Ovary (tissue), 9 donors: Measurements from ENCODE around the gene UGT1A6. TPM values are rescaled to one million over a fixed set of nuclear protein-coding genes. Genes with fewer than 3 reads are reported as not detected.
"Not testable (repeated sequence)": the region's sequence is repeated elsewhere in the genome, so short reads cannot be mapped to it uniquely, and the experiment has no call there.

ENCODE experiments used
- DNase-seq, 5 donors: peaks; one replicate each; pipeline ENCODE4 v3.0.0-alpha.2; 2019 to 2020
- H3K27ac ChIP-seq, 2 donors: fragments of 200-600 bp; one replicate each; pipeline versions ENCODE4 v1.5.1 to v1.8.0; 2019 to 2022
- H3K27me3 ChIP-seq: fragments of 200-600 bp; one replicate; pipeline ENCODE4 v1.8.0; 2022
- H3K36me3 ChIP-seq: fragments of 200-600 bp; sonication (generic); one replicate; pipeline ENCODE4 v1.5.1; 2019
- H3K4me1 ChIP-seq: one replicate; pipeline ENCODE4 v1.8.1; 2013; ENCODE audit warnings: mild to moderate bottlenecking, moderate library complexity; ENCODE audit not compliant: insufficient read depth
- H3K4me3 ChIP-seq: fragments of 200-600 bp; sonication (generic); one replicate; pipeline ENCODE4 v1.5.1; 2017
- H3K9me3 ChIP-seq, 2 donors: fragments of 200-600 bp in 1 of 2; sonication (generic) in 1 of 2; one replicate each; pipeline versions ENCODE4 v1.5.1 to v1.8.1; 2013 to 2019; ENCODE audit warnings: mild to moderate bottlenecking in 1 of 2, moderate library complexity in 1 of 2
- CTCF ChIP-seq, 3 donors: fragments of 450-650 bp in 2 of 3; fragments of 200-600 bp in 1 of 3; IDR thresholded peaks; one replicate each; pipeline versions ENCODE4 v1.5.1 to v1.8.0; 2016 to 2022; ENCODE audit warnings: antibody characterized with exemption in 3 of 3, mild to moderate bottlenecking in 1 of 3
- EP300 ChIP-seq: sonication (generic); formaldehyde crosslinking; IDR thresholded peaks from one replicate; pipeline ENCODE4 v1.6.1; 2017; ENCODE audit warnings: antibody characterized with exemption
- POLR2A ChIP-seq: fragments of 450-650 bp; IDR thresholded peaks from one replicate; pipeline ENCODE4 v1.6.1; 2017; ENCODE audit warnings: antibody characterized with exemption, mild to moderate bottlenecking, moderate library complexity
- WGBS, 3 donors: extraction: QIAGEN DNeasy Blood & Tissue Kit in 1 of 3; methylation state at CpG; one replicate each; pipeline versions ENCODE4 v1.1.5 to v1.1.7; 2013 to 2017; 5-methylcytosine and 5-hydroxymethylcytosine counted together
- intact Hi-C, 4 donors: fragments of 100-400 bp; cut with DNase I; formaldehyde crosslinking; loops; one replicate each; pipeline versions ENCODE4 v1.11.0 to v1.15.1; 2022 to 2023
- polyA plus RNA-seq, 2 donors: library from polyadenylated mRNA; stranded (reverse); fragments of 200-250 nt in 1 of 2; fragments of 350-450 nt in 1 of 2; fragmentation: Illumina TruSeq in 1 of 2; extraction: RNeasy Lipid Tissue Mini Kit (QIAGEN cat#74804) in 1 of 2; gene quantifications; one replicate each; pipeline ENCODE4 v1.2.3, GENCODE V29; 2013 to 2014
- total RNA-seq, 7 donors: library from RNA; depleted of rRNA in 2 of 7; stranded (reverse); fragments of >200 nt in 2 of 7; fragmentation: NEBNext Ultra II Directional in 3 of 7; extraction: Animal tissue kit (Norgen Biotek cat#: 25700) in 3 of 7; gene quantifications; one replicate each; pipeline versions ENCODE4 v1.1.0 to v1.2.4, GENCODE V29; 2016 to 2023
- donor health status: DM: no; HTN: no; CAD: no; lungs with moderate emphysema.
- donor health status: DM: no; HTN: no; CAD: no.
- donor health status: Bipolar disorder and iron deficiency.
- donor health status: DM: yes; HTN: yes; CAD: no.
- donor health status: DM: no; HTN: no; CAD: no.
- donor health status: DM: yes; HTN: yes; CAD: no.

Gene UGT1A6
- total and polyA plus RNA-seq, 9 donors: not detected

- 72 to 80% (median 73%) methylated on average over 7 of the region's 7 CpGs for WGBS, 3 donors
- Histone ChIP-seq H3K27ac (no peak overlapping the region), H3K27me3 (no peaks in the 10 kb centered on the region), H3K36me3 (no peaks in the 10 kb centered on the region), H3K4me1 (no peaks in the 10 kb centered on the region), H3K4me3 (no peak overlapping the region), H3K9me3 (no peaks in the 10 kb centered on the region)
- TF ChIP-seq EP300 (no peak), CTCF (IDR thresholded peaks at IDR 0.05) (no peak), POLR2A (no peak)
- DNase-seq: no peak
- intact Hi-C loops: no loop called here
Measured at GRCh38 chr2:233713262-233713615, 20.5 kb downstream of the UGT1A6 start.

- Histone ChIP-seq H3K4me1 (no peaks in the 10 kb centered on the region), H3K36me3 (no peaks in the 10 kb centered on the region), H3K27ac (no peak overlapping the region), H3K4me3 (no peak overlapping the region), H3K9me3 (no peaks in the 10 kb centered on the region), H3K27me3 (no peaks in the 10 kb centered on the region)
- 60 to 71% (median 68%) methylated on average over 2 of the region's 2 CpGs for WGBS, 3 donors
- intact Hi-C loops: no loop called here
- DNase-seq: no peak
- no peak for TF ChIP-seq POLR2A
- TF ChIP-seq EP300: no peak
- TF ChIP-seq CTCF (IDR thresholded peaks at IDR 0.05): no peak
Measured at GRCh38 chr2:233714121-233714520, 21.4 kb downstream of the UGT1A6 start.

- Histone ChIP-seq H3K36me3 (no peaks in the 10 kb centered on the region), H3K4me3 (no peak within 1 kb of the TSS), H3K4me1 (no peaks in the 10 kb centered on the region), H3K27me3 (no peaks in the 10 kb centered on the region), H3K27ac (no peak within 1 kb of the TSS), H3K9me3 (no peaks in the 10 kb centered on the region)
- TF ChIP-seq POLR2A (no peak), EP300 (no peak), CTCF (IDR thresholded peaks at IDR 0.05) (no peak)
- 77 to 81% (median 80%) methylated on average over 7 of the region's 7 CpGs for WGBS, 3 donors
- no peak for DNase-seq
- intact Hi-C loops: no loop called here
Measured at GRCh38 chr2:233718552-233718951, 25.9 kb downstream of the UGT1A6 start, which contains the start of gene UGT1A4. Gene UGT1A4 (plus strand): TSS chr2:233718736. CDS start chr2:233718821, 85 bp downstream.

GRCh38 chr2:233728723-233729301 lies 36.1 kb downstream of the UGT1A6 start, which contains the start of gene UGT1A3:
Gene UGT1A3 (plus strand): TSS chr2:233729042. CDS start chr2:233729127, 85 bp downstream.
- Histone ChIP-seq H3K4me3 (no peak within 1 kb of the TSS), H3K36me3 (no peaks in the 10 kb centered on the region), H3K4me1 (no peaks in the 10 kb centered on the region), H3K27me3 (no peaks in the 10 kb centered on the region), H3K27ac (no peak within 1 kb of the TSS), H3K9me3 (no peaks in the 10 kb centered on the region)
- 80 to 87% (median 80%) methylated on average over 8 of the region's 8 CpGs for WGBS, 3 donors
- TF ChIP-seq EP300 (no peak), POLR2A (no peak), CTCF (IDR thresholded peaks at IDR 0.05) (no peak)
- intact Hi-C loops: no loop called here
- no peak for DNase-seq

- H3K4me1 ChIP-seq, H3K4me3 ChIP-seq, H3K36me3 ChIP-seq, DNase-seq, H3K9me3 ChIP-seq, H3K27me3 ChIP-seq, H3K27ac ChIP-seq, intact Hi-C loops: not testable (repeated sequence)
- 77 to 88% (median 79%) methylated on average over 14 of the region's 14 CpGs for WGBS, 3 donors
Measured at GRCh38 chr2:233736868-233737653, 44.4 kb downstream of the UGT1A6 start.
